Stomach (tissue), 4 donors: Measurements from ENCODE around the gene FLT1.

Experiments
- POLR2A ChIP-seq, 4 donors: fragments of 450-650 bp; IDR thresholded peaks; one replicate each; pipeline ENCODE4 v1.6.1; 2016; ENCODE audit warnings: antibody characterized with exemption in 4 of 4, control low read depth in 2 of 4, mild to moderate bottlenecking in 1 of 4, moderate library complexity in 1 of 4
- POLR2AphosphoS5 ChIP-seq, 3 donors: sonication (generic); formaldehyde crosslinking; IDR thresholded peaks; one replicate each; pipeline ENCODE4 v1.6.1; 2016; ENCODE audit warnings: antibody characterized with exemption in 3 of 3
- TF ChIP-seq, protein P1 (sequence below), 7 experiments: fragments of 450-650 bp in 4 of 7; fragments of 200-600 bp in 3 of 7; sonication (generic) in 3 of 7; IDR thresholded peaks; one replicate each; pipeline ENCODE4 v1.5.1; 2016 to 2019; ENCODE audit warnings: antibody characterized with exemption in 7 of 7, control low read depth in 2 of 7, mild to moderate bottlenecking in 1 of 7

- TF ChIP-seq, protein P1, sequence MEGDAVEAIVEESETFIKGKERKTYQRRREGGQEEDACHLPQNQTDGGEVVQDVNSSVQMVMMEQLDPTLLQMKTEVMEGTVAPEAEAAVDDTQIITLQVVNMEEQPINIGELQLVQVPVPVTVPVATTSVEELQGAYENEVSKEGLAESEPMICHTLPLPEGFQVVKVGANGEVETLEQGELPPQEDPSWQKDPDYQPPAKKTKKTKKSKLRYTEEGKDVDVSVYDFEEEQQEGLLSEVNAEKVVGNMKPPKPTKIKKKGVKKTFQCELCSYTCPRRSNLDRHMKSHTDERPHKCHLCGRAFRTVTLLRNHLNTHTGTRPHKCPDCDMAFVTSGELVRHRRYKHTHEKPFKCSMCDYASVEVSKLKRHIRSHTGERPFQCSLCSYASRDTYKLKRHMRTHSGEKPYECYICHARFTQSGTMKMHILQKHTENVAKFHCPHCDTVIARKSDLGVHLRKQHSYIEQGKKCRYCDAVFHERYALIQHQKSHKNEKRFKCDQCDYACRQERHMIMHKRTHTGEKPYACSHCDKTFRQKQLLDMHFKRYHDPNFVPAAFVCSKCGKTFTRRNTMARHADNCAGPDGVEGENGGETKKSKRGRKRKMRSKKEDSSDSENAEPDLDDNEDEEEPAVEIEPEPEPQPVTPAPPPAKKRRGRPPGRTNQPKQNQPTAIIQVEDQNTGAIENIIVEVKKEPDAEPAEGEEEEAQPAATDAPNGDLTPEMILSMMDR (IDR thresholded peaks at IDR 0.05), result no peak
- TF ChIP-seq POLR2A (IDR thresholded peaks at IDR 0.05) (no peak), POLR2AphosphoS5 (IDR thresholded peaks at IDR 0.05) (no peak)
Measured at GRCh38 chr13:28447989-28448388, 46.9 kb downstream of the FLT1 start.
